Kidney epithelial cell (primary cell): ENCODE data around the gene SPOCK3. TPM values are rescaled to one million over a fixed set of nuclear protein-coding genes. Genes with fewer than 3 reads are reported as not detected.
"Not testable (repeated sequence)": the region's sequence is repeated elsewhere in the genome, so short reads cannot be mapped to it uniquely, and the experiment has no call there.

ENCODE experiments used
- DNase-seq: peaks from one replicate; pipeline ENCODE4 v3.0.0-alpha.2; 2010; ENCODE audit warnings: low read depth
- H3K27me3 ChIP-seq: 2 replicates; pipeline ENCODE4 v1.6.0; 2011; ENCODE audit warnings: low read length; ENCODE audit not compliant: control insufficient read depth, insufficient read depth
- H3K36me3 ChIP-seq: 2 replicates; pipeline ENCODE4 v1.5.1; 2011; ENCODE audit warnings: low read length; ENCODE audit not compliant: control insufficient read depth, insufficient read depth
- H3K4me3 ChIP-seq: 2 replicates; pipeline ENCODE4 v1.5.1; 2011; ENCODE audit warnings: low read depth, mild to moderate bottlenecking, control low read depth, low read length
- total RNA-seq: library from RNA; depleted of rRNA; stranded (reverse); fragments of >200 nt; gene quantifications from 2 replicates; pipeline ENCODE4 v1.2.3, GENCODE V29; 2015
- TF ChIP-seq, protein P1 (sequence below): IDR thresholded peaks from 2 replicates; pipeline ENCODE4 v1.5.1; 2011; ENCODE audit warnings: mild to moderate bottlenecking, moderate library complexity, low read length, control low read depth, inconsistent platforms; ENCODE audit not compliant: insufficient read depth, poor library complexity, severe bottlenecking

Gene SPOCK3
- total RNA-seq, 1 donor from 2014 or later, result 1.4 TPM

DNA sequence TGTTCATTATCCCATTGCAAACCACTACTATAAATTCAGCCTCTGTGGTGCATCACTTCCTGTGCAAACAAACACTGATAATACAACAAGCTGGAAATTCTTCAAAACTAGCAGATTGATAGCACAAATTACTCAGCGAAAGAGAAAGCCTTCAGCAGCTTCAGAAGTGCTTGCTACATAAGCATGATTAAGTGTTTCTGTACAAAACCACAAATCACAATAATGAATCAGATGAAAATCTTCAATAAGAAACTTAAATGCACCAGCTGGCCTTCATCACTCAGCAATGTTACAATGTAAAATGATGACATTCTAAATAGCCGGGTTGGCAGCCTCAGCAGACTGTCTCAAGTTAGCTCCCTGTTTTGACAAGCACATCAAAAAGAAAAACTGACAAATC lies 262.2 kb downstream of the SPOCK3 start:
- TF ChIP-seq, protein P1, sequence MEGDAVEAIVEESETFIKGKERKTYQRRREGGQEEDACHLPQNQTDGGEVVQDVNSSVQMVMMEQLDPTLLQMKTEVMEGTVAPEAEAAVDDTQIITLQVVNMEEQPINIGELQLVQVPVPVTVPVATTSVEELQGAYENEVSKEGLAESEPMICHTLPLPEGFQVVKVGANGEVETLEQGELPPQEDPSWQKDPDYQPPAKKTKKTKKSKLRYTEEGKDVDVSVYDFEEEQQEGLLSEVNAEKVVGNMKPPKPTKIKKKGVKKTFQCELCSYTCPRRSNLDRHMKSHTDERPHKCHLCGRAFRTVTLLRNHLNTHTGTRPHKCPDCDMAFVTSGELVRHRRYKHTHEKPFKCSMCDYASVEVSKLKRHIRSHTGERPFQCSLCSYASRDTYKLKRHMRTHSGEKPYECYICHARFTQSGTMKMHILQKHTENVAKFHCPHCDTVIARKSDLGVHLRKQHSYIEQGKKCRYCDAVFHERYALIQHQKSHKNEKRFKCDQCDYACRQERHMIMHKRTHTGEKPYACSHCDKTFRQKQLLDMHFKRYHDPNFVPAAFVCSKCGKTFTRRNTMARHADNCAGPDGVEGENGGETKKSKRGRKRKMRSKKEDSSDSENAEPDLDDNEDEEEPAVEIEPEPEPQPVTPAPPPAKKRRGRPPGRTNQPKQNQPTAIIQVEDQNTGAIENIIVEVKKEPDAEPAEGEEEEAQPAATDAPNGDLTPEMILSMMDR, result no peak
- Histone ChIP-seq H3K36me3 (no peaks in the 10 kb centered on the region), H3K27me3 (no peaks in the 10 kb centered on the region), H3K4me3 (no peak overlapping the region)
- DNase-seq, result peak; percentile 31

DNA sequence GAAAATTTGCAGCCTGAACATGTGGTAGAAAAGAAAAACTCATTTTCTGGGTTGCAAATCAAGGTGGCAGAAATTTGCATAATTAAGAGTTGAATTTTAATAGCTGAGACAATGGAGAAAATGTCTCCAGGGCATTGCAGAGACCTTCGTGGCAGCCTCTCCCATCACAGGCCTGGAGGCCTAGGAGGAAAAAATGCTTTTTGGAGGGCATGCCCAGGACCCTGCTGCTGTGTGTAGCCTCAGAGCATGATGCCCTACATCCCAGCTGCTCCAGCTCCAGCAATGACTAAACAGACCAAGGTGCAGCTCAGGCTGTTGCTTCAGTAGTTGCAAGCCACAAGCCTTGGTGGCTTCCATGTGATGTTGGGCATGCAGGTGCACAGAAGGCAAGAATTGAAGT lies 266.1 kb downstream of the SPOCK3 start:
- DNase-seq, H3K4me3 ChIP-seq, H3K27me3 ChIP-seq, H3K36me3 ChIP-seq: not testable (repeated sequence)

DNA sequence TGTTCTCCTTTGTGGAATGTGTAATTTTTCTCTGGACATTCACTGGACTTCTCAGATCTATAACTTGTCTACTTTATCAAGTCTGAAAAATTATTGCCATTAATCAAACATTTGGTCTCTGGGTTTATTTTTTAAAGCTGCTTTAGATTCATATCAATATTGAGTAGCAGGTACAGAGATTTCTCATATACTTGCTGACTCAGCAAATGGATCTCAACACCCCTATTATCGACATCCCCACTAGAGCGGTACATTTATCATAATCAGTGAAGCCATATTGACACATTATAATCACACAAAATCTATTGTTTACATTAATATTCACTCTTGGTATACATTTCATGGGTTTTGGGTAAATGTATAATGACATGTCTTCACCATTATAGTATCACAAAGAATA lies 268.7 kb downstream of the SPOCK3 start:
- TF ChIP-seq, protein P1, result no peak
- H3K4me3 ChIP-seq, result no peak overlapping the region
- no peaks in the 10 kb centered on the region for H3K27me3 ChIP-seq
- no peak for DNase-seq
- H3K36me3 ChIP-seq, result no peaks in the 10 kb centered on the region

DNA sequence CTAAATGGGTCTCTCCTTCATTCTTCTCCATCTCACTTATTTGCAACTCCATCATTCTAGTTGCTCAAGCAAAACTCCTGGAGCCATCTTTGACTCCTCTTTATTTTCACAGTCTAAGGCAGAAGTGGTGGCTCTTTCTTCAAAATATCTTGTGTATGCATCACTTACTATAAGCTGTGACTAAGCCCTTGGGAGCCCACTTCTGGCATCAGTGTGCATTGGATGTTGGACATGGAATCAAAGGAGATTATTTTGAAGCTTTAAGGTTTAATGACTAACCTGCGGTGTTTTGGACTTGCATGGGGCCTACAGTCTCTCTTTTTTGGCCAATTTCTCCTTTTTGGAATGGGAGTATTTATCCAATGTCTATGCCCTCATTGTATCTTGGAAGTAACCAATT lies 276.8 kb downstream of the SPOCK3 start:
- Histone ChIP-seq H3K36me3 (no peaks in the 10 kb centered on the region), H3K4me3 (no peak overlapping the region), H3K27me3 (no peaks in the 10 kb centered on the region)
- TF ChIP-seq, protein P1, result no peak
- DNase-seq, result no peak

DNA sequence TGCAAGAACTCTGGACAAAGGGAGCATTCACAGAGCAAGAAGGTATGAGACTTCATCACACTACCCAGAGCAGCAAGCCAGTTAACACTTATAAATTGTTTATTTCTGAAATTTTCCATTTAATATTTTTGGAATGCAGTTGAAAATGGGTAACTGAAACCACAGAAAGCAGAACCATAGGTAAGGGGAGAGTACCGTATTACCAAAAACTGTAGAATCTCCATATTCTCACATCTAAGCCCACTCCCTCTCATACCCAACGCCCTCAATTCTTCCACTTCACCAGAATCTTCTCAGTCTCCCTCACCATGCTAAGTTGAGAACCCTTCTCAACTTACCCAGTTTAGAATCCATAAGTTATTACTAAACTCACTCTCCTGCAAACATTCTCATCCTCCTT lies 277.8 kb downstream of the SPOCK3 start:
- TF ChIP-seq, protein P1, result no peak
- Histone ChIP-seq H3K4me3 (no peak overlapping the region), H3K36me3 (no peaks in the 10 kb centered on the region)

DNA sequence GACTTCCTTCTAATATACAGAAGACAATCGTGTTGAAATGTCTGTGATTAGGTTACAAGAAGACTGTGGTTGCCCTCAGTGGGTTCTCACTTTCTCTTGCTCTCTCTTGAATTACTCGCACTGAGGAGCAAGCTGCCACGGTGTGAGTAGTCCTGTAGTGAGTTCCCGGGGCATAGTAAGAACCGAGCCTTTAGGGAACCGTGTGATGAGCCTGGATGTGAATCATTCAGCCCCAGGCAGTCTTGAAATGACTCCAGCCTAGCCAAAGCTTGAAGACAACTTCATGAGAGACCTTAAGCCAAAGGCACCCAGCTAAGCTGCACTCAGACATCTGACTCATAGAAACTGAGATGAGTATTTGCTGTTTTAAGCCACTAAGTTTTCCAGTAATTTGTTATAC lies 292.7 kb downstream of the SPOCK3 start:
- no peaks in the 10 kb centered on the region for H3K36me3 ChIP-seq
- no peaks in the 10 kb centered on the region for H3K27me3 ChIP-seq
- no peak for DNase-seq
- TF ChIP-seq, protein P1, result no peak
- no peak overlapping the region for H3K4me3 ChIP-seq

More for the DNA sequence above, 277.8 kb downstream of the SPOCK3 start:
- DNase-seq, result no peak
- no peaks in the 10 kb centered on the region for H3K27me3 ChIP-seq
